Activated T-helper 1 cell treated with Interleukin-2 at 50 U/mL for 16 hours (primary cell): ENCODE results near the gene KCTD13.
"Not testable (repeated sequence)": the region's sequence is repeated elsewhere in the genome, so short reads cannot be mapped to it uniquely, and the experiment has no call there.

Source experiments
- DNase-seq: peaks from one replicate; pipeline ENCODE4 v3.0.0-alpha.2; 2020; ENCODE audit warnings: low read depth

The KCTD13 gene

GRCh38 chr16:29906520-29907244 is 19.3 kb downstream of the KCTD13 start:
- DNase-seq: no peak

GRCh38 chr16:29905668-29906067 is 20.4 kb downstream of the KCTD13 start:
- DNase-seq: no peak

DNA sequence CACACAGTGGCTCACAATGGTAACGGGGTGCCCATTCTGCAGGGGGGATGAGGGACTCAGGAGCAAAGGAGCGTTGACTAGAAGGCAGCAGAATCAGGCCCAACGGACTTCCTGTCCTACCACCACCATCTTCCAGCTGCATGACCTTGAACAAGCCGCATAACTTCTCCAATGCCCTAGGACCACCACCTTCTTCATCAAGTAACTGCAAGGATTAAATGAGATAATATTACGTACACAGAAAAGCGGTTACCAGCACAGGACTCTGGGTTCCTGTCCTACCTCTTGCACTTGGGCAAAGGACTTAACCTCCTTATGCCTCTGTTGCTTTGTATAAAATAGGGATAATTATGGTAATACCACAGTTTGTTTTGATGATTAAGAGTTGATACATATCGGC is 21.1 kb downstream of the KCTD13 start:
- DNase-seq: no peak

DNA sequence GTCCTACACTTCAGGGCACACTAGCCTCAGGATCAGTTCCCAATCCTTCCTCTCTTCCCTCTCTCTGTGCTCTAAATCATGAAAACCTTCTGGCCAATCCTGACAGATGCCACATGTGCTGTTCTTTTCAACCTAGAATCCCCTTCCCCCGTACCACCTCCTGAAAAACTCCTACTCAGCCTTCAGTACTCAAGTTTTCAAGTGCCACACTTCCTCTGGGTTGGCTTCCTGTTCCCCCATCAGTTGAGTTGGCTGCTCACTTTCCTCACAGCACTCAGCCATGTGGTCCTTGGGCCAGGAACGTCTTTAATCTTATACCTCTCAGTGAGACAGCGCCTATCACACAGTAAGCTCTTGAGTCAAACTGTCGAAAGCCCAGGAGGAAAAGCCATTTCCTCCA is 22.4 kb downstream of the KCTD13 start:
- DNase-seq: no peak

DNA sequence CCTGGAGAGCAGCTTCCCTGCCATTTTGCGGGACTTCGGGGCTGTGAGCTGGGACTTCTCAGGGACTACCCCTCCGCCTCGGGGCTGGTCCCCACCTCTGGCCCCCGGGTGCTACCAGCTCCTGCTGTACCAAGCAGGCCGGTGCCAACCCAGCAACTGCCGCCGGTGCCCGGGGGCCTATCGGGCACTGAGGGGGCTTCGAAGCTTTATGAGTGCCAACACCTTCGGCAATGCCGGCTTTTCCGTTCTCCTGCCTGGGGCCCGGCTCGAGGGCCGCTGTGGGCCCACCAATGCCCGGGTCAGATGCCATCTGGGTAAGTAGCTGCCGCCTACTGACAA is 24.4 kb downstream of the KCTD13 start:
- no peak for DNase-seq

DNA sequence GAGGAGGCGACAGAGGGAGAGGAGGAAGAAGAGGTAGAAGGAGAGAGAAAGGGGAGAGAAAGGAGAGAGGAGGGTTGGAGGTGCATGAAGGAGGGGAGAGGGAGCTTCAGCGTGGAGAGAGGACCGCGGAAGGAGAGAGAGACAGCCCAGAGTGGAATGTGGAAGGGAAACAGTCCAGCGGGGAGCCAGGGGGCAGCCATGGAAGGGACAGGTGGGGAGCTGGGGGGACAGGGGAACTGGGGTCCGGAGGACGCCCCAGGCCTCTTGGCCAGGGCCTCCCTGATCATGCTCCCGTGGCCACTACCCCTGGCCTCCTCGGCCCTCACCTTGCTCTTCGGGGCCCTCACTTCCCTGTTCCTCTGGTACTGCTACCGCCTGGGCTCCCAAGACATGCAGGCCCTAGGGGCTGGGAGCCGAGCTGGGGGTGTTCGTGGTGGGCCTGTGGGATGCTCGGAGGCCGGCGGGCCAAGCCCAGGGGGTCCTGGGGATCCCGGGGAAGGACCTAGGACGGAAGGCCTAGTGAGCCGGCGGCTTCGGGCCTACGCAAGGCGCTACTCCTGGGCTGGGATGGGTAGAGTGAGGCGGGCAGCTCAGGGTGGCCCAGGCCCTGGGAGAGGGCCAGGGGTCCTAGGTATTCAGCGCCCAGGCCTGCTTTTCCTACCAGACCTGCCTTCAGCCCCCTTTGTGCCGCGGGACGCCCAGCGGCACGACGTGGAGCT is 25.0 kb downstream of the KCTD13 start:
- no peak for DNase-seq

DNA sequence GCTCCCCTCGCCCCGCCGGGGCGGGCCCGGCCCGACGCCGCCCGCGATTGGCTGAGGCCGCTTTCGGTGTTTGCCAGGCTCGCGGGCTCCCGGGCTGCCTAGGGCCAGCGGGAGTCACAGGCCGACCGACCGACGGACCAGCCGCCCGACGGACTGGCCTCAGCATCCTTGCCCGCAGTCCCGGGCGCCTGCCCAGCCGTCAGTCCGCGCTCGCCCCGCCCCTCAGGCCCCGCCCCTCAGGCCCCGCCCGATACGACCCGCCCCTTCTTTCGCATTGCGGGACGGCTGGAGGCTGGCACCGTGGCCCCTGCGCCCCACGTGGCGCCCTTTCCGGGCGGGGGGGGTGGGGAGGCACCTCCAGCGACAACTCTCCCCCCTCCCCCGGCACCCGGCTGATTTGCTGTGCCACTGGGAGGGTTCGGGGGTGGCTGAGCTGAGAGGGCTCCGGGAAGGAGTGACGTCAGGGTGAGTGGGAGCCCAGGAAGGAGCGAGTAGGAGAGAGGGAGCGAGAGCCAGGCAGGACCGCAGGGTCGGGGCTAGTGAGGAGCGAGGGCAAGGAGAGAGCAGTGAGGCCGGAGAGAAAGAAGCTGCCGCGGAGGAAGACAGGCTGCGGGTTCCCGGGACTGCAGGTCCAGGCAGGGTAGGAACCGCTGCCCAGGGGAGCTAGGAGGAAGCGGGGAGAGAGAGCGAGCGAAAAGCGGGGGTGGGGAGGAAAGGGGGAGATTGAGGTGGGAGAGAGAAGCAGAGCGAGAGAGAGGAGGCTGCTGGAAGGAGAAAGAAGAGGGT is 25.7 kb downstream of the KCTD13 start, which contains the start of gene ASPHD1:
TSS of gene ASPHD1 (plus strand) at position 387 of the 786 bp plus-strand sequence. CDS start 484 bp downstream, outside the sequence.
- DNase-seq: peak; percentile 65

GRCh38 chr16:29899516-29900101 is 26.4 kb downstream of the KCTD13 start, which contains the start of gene SEZ6L2:
SEZ6L2 (minus strand) TSS chr16:29899550; CDS start chr16:29899019, 531 bp downstream.
- no peak for DNase-seq

DNA sequence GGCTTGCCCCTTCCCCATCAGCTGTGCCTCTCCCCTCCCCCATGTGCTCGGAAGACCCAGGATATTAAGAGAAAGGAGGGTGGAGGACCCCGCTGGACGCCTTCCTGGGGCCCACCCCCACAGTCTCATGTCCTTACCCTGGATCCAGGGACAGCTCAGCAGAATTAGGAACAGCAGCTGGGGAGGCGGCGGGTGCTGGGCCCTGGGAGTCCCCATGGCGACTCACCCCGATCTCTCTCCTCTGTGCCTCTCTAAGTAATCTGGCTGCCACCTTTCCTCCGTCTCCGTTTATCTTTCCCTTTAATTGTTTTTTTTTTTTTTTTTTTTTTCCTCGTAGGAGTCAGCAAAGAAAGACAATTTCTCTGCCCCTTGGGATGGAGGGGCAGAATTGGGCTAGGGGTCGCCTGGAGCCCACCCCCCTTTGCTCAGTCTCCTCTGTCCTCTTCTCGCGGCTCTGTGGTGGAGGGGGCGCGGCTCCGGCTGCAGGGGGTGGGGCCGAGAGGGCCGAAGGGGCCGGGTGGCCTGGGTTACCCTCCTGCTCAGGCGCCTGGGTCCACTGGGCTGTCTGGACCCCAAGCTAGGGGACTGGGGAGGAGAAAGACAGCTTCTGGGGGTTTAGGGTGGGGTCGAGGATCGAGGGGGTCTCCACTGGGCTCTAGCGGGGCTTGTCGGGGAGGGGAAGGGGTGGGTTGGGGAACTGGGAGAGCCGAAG is 27.1 kb downstream of the KCTD13 start:
- DNase-seq: no peak

DNA sequence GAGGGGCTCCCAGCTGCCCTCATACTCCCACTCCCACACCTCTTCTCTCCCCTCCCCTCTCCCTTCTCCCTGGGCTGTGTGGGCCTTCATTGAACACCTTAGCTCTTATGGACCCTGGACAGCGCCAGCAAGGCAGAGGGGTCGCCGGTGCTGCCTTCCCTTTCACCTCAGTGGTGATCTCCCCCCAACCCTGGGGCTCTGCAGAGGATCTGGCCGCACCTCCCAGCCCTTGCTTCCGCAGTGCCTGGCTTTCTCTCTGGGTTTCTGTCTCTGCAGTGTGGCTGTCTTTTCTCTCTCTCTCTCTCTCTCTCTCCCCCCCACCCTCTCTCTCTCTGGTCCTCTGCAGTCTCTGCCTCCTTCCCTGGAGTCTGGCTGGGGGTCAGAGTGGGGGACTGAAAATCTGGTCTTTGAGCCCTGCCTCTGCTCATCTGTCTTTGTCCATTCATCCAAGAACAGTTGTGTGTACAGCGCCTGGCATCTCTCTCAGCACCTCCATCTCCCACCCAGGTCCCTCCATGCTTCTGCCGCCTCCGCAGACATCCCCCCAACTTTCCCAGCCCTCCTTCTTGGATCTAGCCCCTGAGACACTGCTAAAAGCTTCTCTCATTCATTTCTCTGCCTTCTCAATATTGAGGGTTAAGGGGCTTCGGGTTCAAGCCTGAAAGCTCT is 27.8 kb downstream of the KCTD13 start:
- no peak for DNase-seq

DNA sequence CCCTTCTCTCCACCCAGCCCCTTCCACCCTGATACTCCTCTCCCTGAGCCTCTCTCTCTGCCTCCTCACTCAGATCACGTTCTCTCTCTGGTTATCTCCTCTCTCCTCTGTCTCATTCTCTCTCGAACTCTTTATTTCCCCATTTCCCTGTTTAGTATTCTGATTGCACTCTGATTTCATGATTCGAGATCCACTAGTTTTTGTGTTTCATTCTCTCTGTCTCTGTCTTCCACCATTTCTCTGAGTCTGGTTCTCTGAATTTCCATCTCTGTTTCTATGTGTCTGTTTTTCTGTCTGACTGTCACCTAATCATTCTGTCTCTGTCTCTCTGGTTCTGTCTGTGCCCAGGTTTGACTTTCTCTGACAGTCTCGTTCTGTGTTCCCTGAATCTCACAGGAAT is 28.7 kb downstream of the KCTD13 start:
- no peak for DNase-seq

DNA sequence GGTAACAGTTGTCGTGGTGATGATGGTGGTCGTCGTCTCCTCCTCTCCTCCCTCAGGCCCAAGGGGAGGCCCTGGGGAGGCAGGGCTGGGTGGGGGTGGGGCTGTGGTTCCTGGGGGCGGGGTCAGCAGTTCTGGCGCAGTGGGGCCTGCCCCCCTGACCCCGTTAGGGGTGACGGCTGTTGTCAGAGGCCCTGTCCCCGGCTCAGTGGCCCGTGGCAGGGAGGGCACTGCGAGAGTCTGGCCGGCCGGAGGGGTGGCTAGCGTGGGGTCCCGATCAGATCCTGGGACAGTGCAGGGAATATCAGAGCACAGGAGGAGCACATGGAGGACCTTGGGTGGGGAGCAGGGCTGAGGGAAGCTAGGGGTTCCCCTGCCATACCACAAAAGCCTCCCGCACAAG is 29.2 kb downstream of the KCTD13 start:
- DNase-seq: no peak

- no peak for DNase-seq
Observed at GRCh38 chr16:29894352-29894751, 31.7 kb downstream of the KCTD13 start.

DNA sequence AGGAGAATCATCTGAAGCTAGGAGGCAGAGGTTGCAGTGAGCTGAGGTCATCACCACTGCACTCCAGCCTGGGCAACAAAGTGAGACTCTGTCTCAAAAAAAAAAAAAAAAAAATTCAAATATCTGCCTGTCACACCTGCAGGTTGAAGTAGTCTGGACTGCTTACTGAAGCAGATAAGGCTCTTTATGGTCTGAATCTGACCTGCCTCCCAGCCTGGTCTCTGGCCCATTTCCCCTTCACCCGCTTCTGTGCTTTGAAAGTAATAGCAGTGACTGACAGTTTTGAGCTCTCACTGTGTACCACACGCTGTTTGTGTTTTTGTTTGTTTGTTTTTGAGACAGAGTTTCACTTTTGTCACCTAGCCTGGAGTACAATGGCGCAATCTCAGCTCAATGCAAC is 32.5 kb downstream of the KCTD13 start:
- DNase-seq: no peak

DNA sequence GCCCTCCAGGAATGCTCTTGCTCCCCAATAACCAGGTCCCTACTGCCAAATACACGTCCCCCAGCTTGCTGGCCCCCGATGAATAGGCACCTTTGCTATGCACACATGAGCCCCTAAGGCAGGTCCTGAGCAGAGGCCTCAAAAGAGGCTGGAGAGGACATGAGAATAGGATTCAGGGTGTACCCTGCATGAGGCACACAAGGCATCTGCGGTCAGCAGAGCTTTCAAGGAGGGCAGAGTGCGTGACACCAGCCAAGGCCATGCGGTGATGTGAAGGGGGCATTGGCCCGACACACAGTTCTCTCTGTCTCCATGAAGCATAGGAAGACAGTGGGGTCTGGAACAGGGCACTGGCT is 33.6 kb downstream of the KCTD13 start:
- DNase-seq: no peak

DNA sequence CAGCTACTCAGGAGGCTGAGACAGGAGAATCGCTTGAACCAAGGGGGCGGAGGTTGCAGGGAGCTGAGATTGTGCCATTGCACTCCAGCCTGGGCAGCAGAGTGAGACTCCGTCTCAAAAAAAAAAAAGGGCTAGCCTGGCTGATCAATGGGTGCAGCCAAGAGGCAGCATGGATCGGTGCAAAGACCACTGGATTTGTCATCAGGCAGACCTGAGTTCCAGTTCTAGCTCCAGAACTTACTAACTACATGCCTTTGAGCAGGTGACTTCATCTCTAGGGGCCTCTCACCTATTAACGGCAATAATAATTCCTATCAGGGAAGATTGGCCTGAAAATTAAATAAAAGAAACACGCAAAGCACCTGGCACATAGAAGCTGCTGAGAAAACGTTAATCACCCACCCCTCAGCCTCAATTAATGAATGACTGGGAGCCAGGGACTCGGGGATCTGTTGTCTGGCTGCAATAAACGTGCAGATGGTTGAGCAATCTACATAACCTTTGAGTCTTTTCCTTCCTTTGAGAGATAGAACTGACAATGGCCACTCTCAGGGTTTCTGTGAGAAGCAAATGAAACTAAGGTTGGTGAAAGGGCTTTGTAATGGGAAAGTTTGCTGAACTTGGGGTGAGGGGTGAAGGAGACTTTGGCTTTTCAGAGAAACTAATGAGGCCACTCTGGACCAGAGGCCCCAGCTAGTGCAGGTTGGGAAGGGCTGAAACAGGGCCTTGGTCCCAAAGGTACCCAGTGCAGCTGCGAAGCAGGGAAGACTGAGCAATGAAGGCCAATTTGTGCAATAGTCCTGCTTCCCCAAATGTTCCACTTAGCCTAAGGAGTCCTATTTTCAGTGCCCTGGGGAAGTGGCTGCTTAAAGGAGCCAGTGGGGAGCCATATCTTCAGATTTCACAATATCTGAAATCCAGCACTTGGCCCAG is 34.2 kb downstream of the KCTD13 start:
- DNase-seq: no peak

DNA sequence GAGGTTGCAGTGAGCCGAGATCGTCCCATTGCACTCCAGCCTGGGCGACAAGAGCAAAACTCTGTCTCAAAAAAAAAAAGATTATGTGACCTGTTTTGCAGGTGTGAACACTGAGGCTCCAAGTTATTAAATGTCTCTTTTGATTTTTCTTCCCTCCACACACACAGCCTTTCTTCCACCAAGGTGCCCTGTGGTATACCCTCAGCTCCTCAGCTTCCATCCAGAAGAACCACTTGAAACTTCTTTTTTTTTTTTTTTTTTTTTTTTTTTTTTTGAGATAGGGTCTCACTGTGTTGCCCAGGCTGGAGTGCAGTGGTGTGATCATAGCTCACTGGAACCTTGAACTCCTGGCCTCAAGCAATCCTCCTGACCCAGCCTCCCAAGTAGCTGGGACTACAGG is 36.7 kb downstream of the KCTD13 start:
- not testable (repeated sequence) for DNase-seq

DNA sequence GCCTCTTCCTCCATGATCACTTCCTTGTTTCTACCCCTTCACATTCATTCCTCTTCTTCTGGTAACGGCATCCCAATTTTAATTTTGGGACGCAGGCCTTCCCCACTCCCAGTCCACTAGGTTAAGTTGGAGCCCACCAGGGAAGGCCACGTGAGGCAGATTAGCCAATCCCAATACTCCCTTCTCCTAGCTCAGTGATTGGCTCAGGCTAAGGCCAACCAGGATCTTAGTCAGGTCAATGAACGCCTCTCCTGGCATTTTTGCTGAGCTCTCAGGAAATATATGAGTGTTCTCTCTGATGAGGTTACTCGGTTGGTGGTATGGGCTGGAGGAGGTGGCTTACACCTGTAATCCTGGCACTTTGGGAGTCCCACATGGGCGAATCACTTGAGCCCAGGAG is 42.0 kb downstream of the KCTD13 start:
- no peak for DNase-seq

- DNase-seq: no peak
Observed at GRCh38 chr16:29881050-29881449, 45.0 kb downstream of the KCTD13 start.

GRCh38 chr16:29878172-29878571 is 47.9 kb downstream of the KCTD13 start:
- DNase-seq: no peak
